Activated CD4-positive, alpha-beta memory T cell treated with anti-CD3 and anti-CD28 coated beads for 36 hours (primary cell): Measurements from ENCODE around the gene HP1BP3. TPM values are rescaled to one million over a fixed set of nuclear protein-coding genes. Genes with fewer than 3 reads are reported as not detected.

Source experiments
- CTCF ChIA-PET: fragments of 350-600 bp; sonication (Branson Sonifier 250); formaldehyde crosslinking; loops from one replicate; lab custom pipeline; 2021; ENCODE audit warnings: antibody characterized with exemption, inconsistent platforms; lab: Charles Lee
- POLR2A ChIA-PET: fragments of 350-600 bp; sonication (Branson Sonifier 250); formaldehyde crosslinking; loops from one replicate; lab custom pipeline; 2021; ENCODE audit warnings: antibody characterized with exemption; lab: Charles Lee
- DNase-seq: peaks from one replicate; pipeline ENCODE4 v3.0.0-alpha.2; 2020
- H3K27ac Mint-ChIP-seq: one replicate; pipeline ENCODE4 v1.8.0; 2021; ENCODE audit warnings: mixed read lengths
- H3K27me3 Mint-ChIP-seq: one replicate; pipeline ENCODE4 v1.8.0; 2021; ENCODE audit warnings: mixed read lengths
- H3K36me3 Mint-ChIP-seq: one replicate; pipeline ENCODE4 v1.8.0; 2021; ENCODE audit warnings: mixed read lengths
- H3K4me1 Mint-ChIP-seq: one replicate; pipeline ENCODE4 v1.8.0; 2021; ENCODE audit warnings: low read depth, mixed read lengths
- H3K4me3 Mint-ChIP-seq: one replicate; pipeline ENCODE4 v1.8.0; 2021; ENCODE audit warnings: mild to moderate bottlenecking, mixed read lengths
- H3K9me3 Mint-ChIP-seq: one replicate; pipeline ENCODE4 v1.8.0; 2021; ENCODE audit warnings: mixed read lengths
- intact Hi-C: fragments of 100-400 bp; cut with micrococcal nuclease; formaldehyde crosslinking; loops from one replicate; pipeline ENCODE4 v1.15.1; 2023
- total RNA-seq, 2 experiments: library from RNA; stranded (reverse); gene quantifications; one replicate each; pipeline ENCODE4 v1.2.3, GENCODE V29; 2021

The HP1BP3 gene, protein sequence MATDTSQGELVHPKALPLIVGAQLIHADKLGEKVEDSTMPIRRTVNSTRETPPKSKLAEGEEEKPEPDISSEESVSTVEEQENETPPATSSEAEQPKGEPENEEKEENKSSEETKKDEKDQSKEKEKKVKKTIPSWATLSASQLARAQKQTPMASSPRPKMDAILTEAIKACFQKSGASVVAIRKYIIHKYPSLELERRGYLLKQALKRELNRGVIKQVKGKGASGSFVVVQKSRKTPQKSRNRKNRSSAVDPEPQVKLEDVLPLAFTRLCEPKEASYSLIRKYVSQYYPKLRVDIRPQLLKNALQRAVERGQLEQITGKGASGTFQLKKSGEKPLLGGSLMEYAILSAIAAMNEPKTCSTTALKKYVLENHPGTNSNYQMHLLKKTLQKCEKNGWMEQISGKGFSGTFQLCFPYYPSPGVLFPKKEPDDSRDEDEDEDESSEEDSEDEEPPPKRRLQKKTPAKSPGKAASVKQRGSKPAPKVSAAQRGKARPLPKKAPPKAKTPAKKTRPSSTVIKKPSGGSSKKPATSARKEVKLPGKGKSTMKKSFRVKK
- total RNA-seq, result 100 to 1,000 TPM; 209 to 225 TPM

DNA sequence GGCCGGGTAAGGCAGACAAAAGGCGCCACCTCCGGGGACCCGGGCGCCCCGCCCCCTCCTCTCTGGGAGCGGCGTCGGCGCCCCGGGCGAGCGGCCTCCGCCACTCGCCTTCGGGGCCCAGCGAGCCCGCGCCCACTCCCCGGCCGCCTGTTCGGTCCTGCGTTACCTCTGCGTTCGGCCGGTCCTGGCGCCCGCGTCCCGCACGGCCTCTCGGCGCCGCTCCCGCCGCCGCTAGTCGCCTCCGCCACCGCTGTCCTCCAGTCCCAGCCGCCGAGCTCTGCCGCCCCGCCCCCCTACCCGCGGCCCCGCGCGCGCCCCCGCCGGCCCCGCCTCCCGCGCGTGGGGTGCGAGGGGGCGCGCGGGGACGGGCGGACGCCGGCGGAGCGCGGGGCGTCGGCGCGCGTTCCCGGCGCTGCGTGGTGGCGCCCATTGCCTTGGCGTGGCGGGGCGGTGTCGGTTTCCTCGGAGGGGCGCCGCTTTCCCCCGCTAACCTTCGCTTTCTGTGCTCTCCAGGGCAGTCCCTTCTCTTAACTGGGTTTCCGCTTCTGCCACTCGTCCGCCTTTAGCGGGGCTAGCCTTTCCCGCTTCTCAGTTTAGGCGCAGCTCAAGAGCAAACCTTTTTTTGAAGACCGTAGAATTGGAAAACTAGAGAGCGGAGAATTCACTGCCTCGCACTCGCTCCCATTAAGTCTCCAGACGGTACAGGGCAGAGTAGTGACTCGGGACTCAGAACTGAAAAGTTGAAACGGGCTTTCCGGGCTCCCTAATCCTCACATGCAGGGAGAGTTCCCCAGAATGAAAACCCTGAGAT, at the start of gene HP1BP3:
TSS of gene HP1BP3 (minus strand) at position 279 of the 811 bp plus-strand sequence. CDS start 6,867 bp downstream, outside the sequence.
- CTCF ChIA-PET, result interaction anchor here (1.0 to 1.6 kb wide), 3 partner anchors 17 to 387 kb away, joined by 3 to 6 read pairs (median 3); no protein-coding TSS in a partner anchor
- peak within 1 kb of the TSS; percentile 93 for H3K27ac Mint-ChIP-seq
- peaks cover 4% of the 10 kb centered on the region for H3K36me3 Mint-ChIP-seq
- H3K4me1 Mint-ChIP-seq, result peaks cover 22% of the 10 kb centered on the region
- H3K4me3 Mint-ChIP-seq, result peak within 1 kb of the TSS; percentile 92
- DNase-seq, result peak; percentile 85
- peaks cover 3% of the 10 kb centered on the region for H3K27me3 Mint-ChIP-seq
- intact Hi-C loops, result loop anchor here (1.0 to 2.0 kb wide), 5 partner anchors 54 to 508 kb away; partner anchors contain the start of genes DDOST and SH2D5
- H3K9me3 Mint-ChIP-seq, result no peaks in the 10 kb centered on the region
- POLR2A ChIA-PET, result interaction anchor here (0.7 to 1.5 kb wide), 12 partner anchors 13 to 558 kb away, joined by 3 to 7 read pairs (median 4); no protein-coding TSS in a partner anchor

DNA sequence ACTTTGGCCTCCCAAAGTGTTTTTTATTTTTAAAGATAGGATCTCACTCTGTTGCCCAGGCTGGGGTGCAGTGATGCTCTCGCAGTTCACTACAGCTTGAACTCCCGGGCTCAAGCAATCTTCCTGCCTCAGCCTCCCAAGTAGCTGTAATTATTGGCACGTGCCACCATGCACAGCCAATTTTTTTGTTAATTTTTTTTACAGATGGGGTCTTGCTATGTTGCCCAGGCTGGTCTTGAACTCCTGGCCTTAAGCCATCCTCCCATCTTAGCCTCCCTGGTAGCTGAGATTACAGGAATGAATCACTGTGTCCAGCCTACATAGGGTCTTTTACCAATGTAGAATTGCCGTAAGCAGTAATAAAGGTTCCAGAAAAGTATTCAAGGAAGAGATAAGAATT, 49.1 kb upstream of the HP1BP3 start:
- ChIA-PET POLR2A (no interaction called here), CTCF (no interaction called here)
- H3K4me1 Mint-ChIP-seq, result no peaks in the 10 kb centered on the region
- no peak for DNase-seq
- H3K27ac Mint-ChIP-seq, result no peak overlapping the region
- intact Hi-C loops, result no loop called here
- H3K27me3 Mint-ChIP-seq, result no peaks in the 10 kb centered on the region
- H3K9me3 Mint-ChIP-seq, result no peaks in the 10 kb centered on the region
- no peak overlapping the region for H3K4me3 Mint-ChIP-seq
- peaks cover 23% of the 10 kb centered on the region for H3K36me3 Mint-ChIP-seq

DNA sequence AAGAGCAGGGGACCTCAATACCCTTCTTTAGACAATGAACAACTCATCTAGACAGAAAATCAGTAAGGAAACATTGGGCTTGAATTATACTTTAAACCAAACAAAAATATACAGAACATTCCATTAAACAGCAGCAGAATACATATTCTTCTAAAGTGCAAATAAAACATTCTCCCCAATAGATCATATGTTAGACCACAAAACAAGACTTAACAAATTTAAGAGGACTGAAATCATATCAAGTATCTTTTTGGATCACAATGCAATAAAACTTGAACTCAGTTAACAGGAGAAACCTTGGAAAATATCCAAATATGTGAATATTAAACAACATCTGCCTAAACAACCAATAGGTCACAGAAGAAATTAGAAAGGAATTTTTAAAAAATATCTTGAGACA, 47.7 kb upstream of the HP1BP3 start:
- H3K4me3 Mint-ChIP-seq, result no peak overlapping the region
- POLR2A ChIA-PET, result no interaction called here
- H3K4me1 Mint-ChIP-seq, result no peaks in the 10 kb centered on the region
- intact Hi-C loops, result no loop called here
- H3K27ac Mint-ChIP-seq, result no peak overlapping the region
- CTCF ChIA-PET, result no interaction called here
- no peaks in the 10 kb centered on the region for H3K9me3 Mint-ChIP-seq
- H3K27me3 Mint-ChIP-seq, result no peaks in the 10 kb centered on the region
- H3K36me3 Mint-ChIP-seq, result peaks cover 21% of the 10 kb centered on the region
- no peak for DNase-seq

DNA sequence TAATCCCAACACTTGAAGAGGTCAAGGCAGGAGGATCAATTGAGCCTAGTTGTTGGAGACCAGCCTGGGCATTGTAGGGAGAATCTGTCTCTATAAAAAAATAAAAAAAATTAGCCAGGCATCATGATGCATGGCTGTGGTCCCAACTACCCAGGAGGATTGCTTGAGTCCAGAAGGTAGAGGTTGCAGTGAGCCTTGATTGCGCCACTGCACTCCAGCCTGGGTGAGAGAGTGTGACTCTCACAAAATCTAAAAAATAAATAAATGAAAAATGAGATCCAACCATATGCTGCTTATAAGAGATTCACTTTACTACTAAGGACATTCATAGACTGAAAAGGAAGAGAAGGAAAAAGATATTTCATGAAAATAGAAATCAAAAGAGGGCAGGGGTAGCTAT, 47.1 kb upstream of the HP1BP3 start:
- intact Hi-C loops, result no loop called here

DNA sequence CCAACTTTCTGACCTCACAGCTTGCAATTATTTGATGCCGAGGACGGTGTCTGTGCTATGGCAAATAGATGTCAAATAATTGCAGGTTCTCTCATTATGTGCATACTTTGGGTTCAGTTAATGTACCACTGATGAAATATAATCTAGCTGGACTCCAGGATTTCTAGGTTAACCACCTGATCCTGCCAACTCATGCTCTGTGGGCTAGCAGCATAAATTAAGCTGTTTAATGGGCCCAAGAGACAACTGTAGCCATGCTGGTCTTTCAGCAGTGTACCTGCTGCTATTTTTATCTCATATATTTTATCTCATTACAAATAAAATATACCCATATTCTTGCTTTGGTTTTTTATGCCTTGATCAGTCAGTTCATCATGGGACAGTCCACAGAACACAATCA, 43.3 kb upstream of the HP1BP3 start:
- peaks cover 23% of the 10 kb centered on the region for H3K36me3 Mint-ChIP-seq
- ChIA-PET POLR2A (no interaction called here), CTCF (interaction anchor here (1.6 kb wide), 1 partner anchor 133 kb away, joined by 4 read pairs; no protein-coding TSS in a partner anchor)
- intact Hi-C loops, result no loop called here
- no peak overlapping the region for H3K4me3 Mint-ChIP-seq
- no peaks in the 10 kb centered on the region for H3K4me1 Mint-ChIP-seq
- no peaks in the 10 kb centered on the region for H3K27me3 Mint-ChIP-seq
- no peak for DNase-seq
- no peaks in the 10 kb centered on the region for H3K9me3 Mint-ChIP-seq
- H3K27ac Mint-ChIP-seq, result no peak overlapping the region

More for the DNA sequence above, 47.1 kb upstream of the HP1BP3 start:
- ChIA-PET POLR2A (no interaction called here), CTCF (no interaction called here)
- H3K4me1 Mint-ChIP-seq, result no peaks in the 10 kb centered on the region
- H3K27ac Mint-ChIP-seq, result no peak overlapping the region
- no peaks in the 10 kb centered on the region for H3K27me3 Mint-ChIP-seq
- no peaks in the 10 kb centered on the region for H3K9me3 Mint-ChIP-seq
- H3K4me3 Mint-ChIP-seq, result no peak overlapping the region
- peaks cover 21% of the 10 kb centered on the region for H3K36me3 Mint-ChIP-seq
- DNase-seq, result no peak

DNA sequence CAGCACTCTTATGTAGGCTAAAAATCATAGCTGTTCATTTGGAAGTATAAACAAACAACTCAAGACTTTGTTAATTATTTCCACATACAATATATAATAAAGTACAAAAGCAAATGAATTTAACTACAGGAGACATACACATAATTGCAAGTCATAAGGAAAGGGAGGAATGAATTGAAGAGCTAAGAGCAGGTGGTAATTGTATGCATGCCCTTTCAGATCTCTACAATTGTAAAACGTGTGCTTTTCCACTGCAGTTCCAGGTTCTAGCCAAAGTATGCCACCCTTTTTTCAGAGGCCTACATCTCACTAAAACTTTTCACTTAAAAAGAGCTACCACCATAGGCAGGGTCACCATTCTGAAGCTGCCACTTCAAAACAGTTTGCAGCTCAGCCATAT, 42.8 kb upstream of the HP1BP3 start:
- CTCF ChIA-PET, result interaction anchor here (1.6 kb wide), 1 partner anchor 133 kb away, joined by 4 read pairs; no protein-coding TSS in a partner anchor
- H3K4me1 Mint-ChIP-seq, result no peaks in the 10 kb centered on the region
- DNase-seq, result no peak
- no peak overlapping the region for H3K4me3 Mint-ChIP-seq
- peaks cover 19% of the 10 kb centered on the region for H3K36me3 Mint-ChIP-seq
- H3K27me3 Mint-ChIP-seq, result no peaks in the 10 kb centered on the region
- no peak overlapping the region for H3K27ac Mint-ChIP-seq
- H3K9me3 Mint-ChIP-seq, result no peaks in the 10 kb centered on the region
- intact Hi-C loops, result no loop called here
- POLR2A ChIA-PET, result interaction anchor here (0.6 kb wide), 1 partner anchor 39 kb away, joined by 3 read pairs; no protein-coding TSS in a partner anchor

DNA sequence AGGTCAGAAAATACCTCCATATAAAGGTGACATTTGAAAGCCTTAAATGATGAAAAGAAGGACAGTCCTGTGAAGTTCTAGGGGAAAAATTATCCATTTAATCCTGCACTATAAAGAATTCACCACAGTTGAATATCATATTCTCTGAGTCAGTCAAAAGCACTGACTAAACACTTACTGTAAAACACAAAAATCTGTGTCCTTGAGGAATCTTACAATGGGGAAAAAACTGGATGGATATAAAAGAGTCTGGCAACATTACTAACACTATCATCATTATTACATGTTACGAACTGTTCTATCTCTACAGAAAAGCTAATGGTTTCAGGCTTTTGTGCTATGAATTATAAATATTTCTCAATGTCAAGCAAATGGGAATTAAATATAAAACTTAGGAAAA, 42.4 kb upstream of the HP1BP3 start:
- H3K9me3 Mint-ChIP-seq, result no peaks in the 10 kb centered on the region
- intact Hi-C loops, result no loop called here
- no peak for DNase-seq
- no peaks in the 10 kb centered on the region for H3K4me1 Mint-ChIP-seq
- CTCF ChIA-PET, result no interaction called here
- no peaks in the 10 kb centered on the region for H3K27me3 Mint-ChIP-seq
- H3K27ac Mint-ChIP-seq, result no peak overlapping the region
- POLR2A ChIA-PET, result interaction anchor here (0.5 to 0.6 kb wide), 2 partner anchors 39 to 330 kb away, joined by 3 read pairs; no protein-coding TSS in a partner anchor
- H3K4me3 Mint-ChIP-seq, result no peak overlapping the region
- peaks cover 17% of the 10 kb centered on the region for H3K36me3 Mint-ChIP-seq

DNA sequence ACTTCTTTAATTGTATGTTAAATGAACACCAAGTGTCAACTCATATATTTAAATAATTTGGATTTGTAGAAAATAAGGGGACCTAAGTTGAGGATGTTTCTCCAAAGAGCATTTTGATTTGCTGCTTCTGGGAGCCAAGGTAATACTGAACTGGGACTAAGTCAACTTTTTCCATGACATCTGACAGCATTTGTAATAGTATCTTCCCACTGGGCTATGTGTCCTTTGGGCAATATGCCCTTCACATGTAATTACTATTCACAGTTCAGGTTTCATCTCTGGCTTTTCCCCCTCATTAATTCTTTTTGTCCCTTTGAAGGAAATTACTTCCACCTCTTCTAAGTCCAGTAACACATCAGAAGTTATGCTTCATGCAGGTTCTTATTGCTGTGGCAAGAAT, 36.7 kb upstream of the HP1BP3 start:
- no peaks in the 10 kb centered on the region for H3K9me3 Mint-ChIP-seq
- H3K27ac Mint-ChIP-seq, result no peak overlapping the region
- ChIA-PET POLR2A (no interaction called here), CTCF (interaction anchor here (1.1 kb wide), 1 partner anchor 372 kb away, joined by 3 read pairs; no protein-coding TSS in a partner anchor)
- intact Hi-C loops, result no loop called here
- no peaks in the 10 kb centered on the region for H3K4me1 Mint-ChIP-seq
- no peak for DNase-seq
- no peaks in the 10 kb centered on the region for H3K27me3 Mint-ChIP-seq
- H3K36me3 Mint-ChIP-seq, result peaks cover 10% of the 10 kb centered on the region
- H3K4me3 Mint-ChIP-seq, result no peak overlapping the region

DNA sequence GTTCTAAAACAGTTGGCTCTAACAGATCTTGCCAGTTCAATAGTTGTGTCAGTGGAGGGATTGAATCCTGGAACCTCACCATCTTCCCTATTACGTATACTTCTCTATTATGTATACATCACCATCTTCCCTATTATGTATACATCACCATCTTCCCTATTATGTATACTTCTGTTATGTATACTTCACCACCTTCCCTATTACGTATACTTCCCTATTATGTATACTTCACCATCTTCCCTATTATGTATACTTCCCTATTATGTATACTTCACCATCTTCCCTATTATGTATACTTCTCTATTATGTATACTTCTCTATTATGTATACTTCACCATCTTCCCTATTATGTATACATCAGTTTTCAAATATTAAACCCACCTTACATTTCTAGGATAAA, 34.4 kb upstream of the HP1BP3 start:
- DNase-seq, result no peak
- H3K27me3 Mint-ChIP-seq, result no peaks in the 10 kb centered on the region
- ChIA-PET CTCF (no interaction called here), POLR2A (no interaction called here)
- no peaks in the 10 kb centered on the region for H3K4me1 Mint-ChIP-seq
- peaks cover 8% of the 10 kb centered on the region for H3K36me3 Mint-ChIP-seq
- H3K9me3 Mint-ChIP-seq, result no peaks in the 10 kb centered on the region
- intact Hi-C loops, result no loop called here
- H3K4me3 Mint-ChIP-seq, result no peak overlapping the region
- no peak overlapping the region for H3K27ac Mint-ChIP-seq

DNA sequence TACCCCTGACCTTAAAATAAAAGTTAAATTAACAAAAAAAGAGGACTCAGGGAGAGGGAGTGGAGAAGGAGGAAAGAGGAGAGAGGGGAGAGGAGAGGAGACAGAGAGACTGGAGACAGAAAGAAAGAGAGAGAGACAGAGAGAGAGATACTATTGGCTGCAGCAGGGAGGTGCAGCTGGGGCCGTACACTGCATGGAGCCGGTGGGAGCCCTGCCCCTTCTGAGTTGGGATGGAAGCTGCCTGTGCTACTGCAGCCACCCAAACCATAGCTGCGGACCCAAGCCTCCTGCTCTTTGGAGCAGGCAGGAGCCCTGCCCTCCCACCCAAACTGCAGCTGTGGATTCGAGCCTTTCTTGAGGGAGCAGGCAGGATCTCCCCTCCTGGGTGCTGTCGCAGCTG, 32.7 kb upstream of the HP1BP3 start:
- DNase-seq, result no peak
- no peak overlapping the region for H3K4me3 Mint-ChIP-seq

DNA sequence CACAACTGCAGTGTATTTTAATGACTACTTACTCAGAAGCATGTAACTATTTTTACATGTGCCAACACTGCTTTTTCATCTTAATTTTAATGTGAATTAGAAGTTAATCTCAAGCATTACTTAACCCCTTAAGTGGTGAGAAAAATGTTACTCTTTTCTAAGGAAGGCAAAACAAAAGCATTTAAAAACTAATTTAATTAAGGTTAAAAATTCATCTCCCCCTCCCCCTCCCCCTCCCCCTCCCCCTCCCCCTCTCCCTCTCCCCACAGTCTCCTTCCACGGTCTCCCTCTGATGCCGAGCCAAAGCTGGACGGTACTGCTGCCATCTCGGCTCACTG, 27.4 kb upstream of the HP1BP3 start:
- ChIA-PET POLR2A (no interaction called here), CTCF (no interaction called here)
- peaks cover 5% of the 10 kb centered on the region for H3K36me3 Mint-ChIP-seq
- no peak for DNase-seq
- no peak overlapping the region for H3K27ac Mint-ChIP-seq
- no peaks in the 10 kb centered on the region for H3K4me1 Mint-ChIP-seq
- no peak overlapping the region for H3K4me3 Mint-ChIP-seq
- intact Hi-C loops, result no loop called here
- no peaks in the 10 kb centered on the region for H3K9me3 Mint-ChIP-seq
- no peaks in the 10 kb centered on the region for H3K27me3 Mint-ChIP-seq

More for the DNA sequence above, 32.7 kb upstream of the HP1BP3 start:
- intact Hi-C loops, result no loop called here
- POLR2A ChIA-PET, result no interaction called here
- no peaks in the 10 kb centered on the region for H3K27me3 Mint-ChIP-seq
- CTCF ChIA-PET, result no interaction called here
- no peak overlapping the region for H3K27ac Mint-ChIP-seq
- no peaks in the 10 kb centered on the region for H3K4me1 Mint-ChIP-seq
- peaks cover 6% of the 10 kb centered on the region for H3K36me3 Mint-ChIP-seq
- no peaks in the 10 kb centered on the region for H3K9me3 Mint-ChIP-seq

DNA sequence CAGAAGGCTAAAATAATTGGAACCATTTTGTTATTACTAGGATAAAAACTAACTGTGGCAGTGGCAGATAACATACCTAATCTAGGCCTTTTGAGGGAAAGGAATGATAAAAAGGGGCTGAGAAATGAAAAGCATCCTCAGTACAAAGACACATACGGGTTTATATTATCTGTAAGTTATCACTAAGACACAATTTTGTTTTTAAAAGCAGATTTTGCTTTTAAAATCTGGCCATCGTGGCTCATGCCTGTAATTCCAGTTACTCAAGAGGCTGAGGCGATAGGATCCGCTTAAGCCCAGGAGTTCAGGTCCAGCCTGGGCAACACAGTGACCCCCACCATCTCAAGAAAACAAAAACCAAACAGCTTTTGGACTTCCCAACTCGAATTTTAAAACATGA, 24.8 kb upstream of the HP1BP3 start:
- intact Hi-C loops, result no loop called here
- Mint-ChIP-seq H3K27ac (no peak overlapping the region), H3K4me1 (no peaks in the 10 kb centered on the region), H3K36me3 (peaks cover 6% of the 10 kb centered on the region), H3K27me3 (no peaks in the 10 kb centered on the region), H3K9me3 (no peaks in the 10 kb centered on the region), H3K4me3 (no peak overlapping the region)
- no peak for DNase-seq
- CTCF ChIA-PET, result no interaction called here
- POLR2A ChIA-PET, result no interaction called here
